Activated T-helper 2 cell treated with anti-CD3 and anti-CD28 coated beads, Interferon-gamma antibody, Interleukin-2, Interleukin-4, amounts not matched to agents 10 μg/mL and 5 μg/mL and 100 μg/mL, durations not matched to agents 14 hours and 24 hours and 36 hours (primary cell): Measurements from ENCODE around the gene IGBP1. TPM values are rescaled to one million over a fixed set of nuclear protein-coding genes. Genes with fewer than 3 reads are reported as not detected.
"Not testable (repeated sequence)": the region's sequence is repeated elsewhere in the genome, so short reads cannot be mapped to it uniquely, and the experiment has no call there.

ENCODE experiments used
- DNase-seq: peaks from one replicate; pipeline ENCODE4 v3.0.0; 2021; ENCODE audit warnings: low spot score
- H3K27ac Mint-ChIP-seq: one replicate; pipeline ENCODE4 v1.8.0; 2021; ENCODE audit warnings: mixed read lengths
- H3K27me3 Mint-ChIP-seq: one replicate; pipeline ENCODE4 v1.8.0; 2021; ENCODE audit warnings: low read depth, mixed read lengths
- H3K36me3 Mint-ChIP-seq: one replicate; pipeline ENCODE4 v1.8.0; 2021; ENCODE audit warnings: low read depth, mixed read lengths
- H3K4me1 Mint-ChIP-seq: one replicate; pipeline ENCODE4 v1.8.0; 2021; ENCODE audit warnings: low read depth, mixed read lengths
- H3K4me3 Mint-ChIP-seq: one replicate; pipeline ENCODE4 v1.8.0; 2021; ENCODE audit warnings: low read depth, mild to moderate bottlenecking, moderate library complexity, mixed read lengths
- H3K9me3 Mint-ChIP-seq: one replicate; pipeline ENCODE4 v1.8.0; 2021; ENCODE audit warnings: mixed read lengths
- intact Hi-C: fragments of 100-400 bp; cut with micrococcal nuclease; formaldehyde crosslinking; loops from one replicate; pipeline ENCODE4 v1.15.1; 2023
- total RNA-seq: library from RNA; stranded (reverse); gene quantifications from 2 replicates; pipeline ENCODE4 v1.2.3, GENCODE V29; 2022

IGBP1 gene
- total RNA-seq, result 33.0 and 33.6 TPM in 2 replicates

GRCh38 chrX:70133303-70134115, at the start of gene IGBP1:
Gene IGBP1 (plus strand): TSS chrX:70133447. CDS start chrX:70133948, 501 bp downstream.
- peak; percentile 76 for DNase-seq
- Mint-ChIP-seq H3K27ac (peak within 1 kb of the TSS; percentile 91), H3K27me3 (no peaks in the 10 kb centered on the region), H3K4me1 (peaks cover 20% of the 10 kb centered on the region), H3K9me3 (no peaks in the 10 kb centered on the region), H3K36me3 (peaks cover 21% of the 10 kb centered on the region), H3K4me3 (peak within 1 kb of the TSS; percentile 98)
- intact Hi-C loops, result loop anchor here (1.0 kb wide), 1 partner anchor 157 kb away; the partner anchor contains the start of gene KIF4A

- Mint-ChIP-seq H3K4me1 (no peaks in the 10 kb centered on the region), H3K36me3 (no peaks in the 10 kb centered on the region), H3K9me3 (no peaks in the 10 kb centered on the region), H3K27ac (no peak overlapping the region), H3K4me3 (no peak overlapping the region), H3K27me3 (no peaks in the 10 kb centered on the region)
- intact Hi-C loops, result no loop called here
- DNase-seq, result no peak
These were observed 48.5 kb upstream of the IGBP1 start for GRCh38 chrX:70084592-70085240.

GRCh38 chrX:70087857-70088630, 45.2 kb upstream of the IGBP1 start:
- H3K9me3 Mint-ChIP-seq, result no peaks in the 10 kb centered on the region
- no peak overlapping the region for H3K27ac Mint-ChIP-seq
- intact Hi-C loops, result no loop called here
- H3K4me1 Mint-ChIP-seq, result no peaks in the 10 kb centered on the region
- no peaks in the 10 kb centered on the region for H3K27me3 Mint-ChIP-seq
- no peaks in the 10 kb centered on the region for H3K36me3 Mint-ChIP-seq
- DNase-seq, result no peak
- H3K4me3 Mint-ChIP-seq, result no peak overlapping the region

GRCh38 chrX:70088751-70089150, 44.5 kb upstream of the IGBP1 start:
- H3K4me1 Mint-ChIP-seq, result no peaks in the 10 kb centered on the region
- H3K27me3 Mint-ChIP-seq, result no peaks in the 10 kb centered on the region
- H3K36me3 Mint-ChIP-seq, result no peaks in the 10 kb centered on the region
- DNase-seq, result no peak
- intact Hi-C loops, result no loop called here
- H3K27ac Mint-ChIP-seq, result no peak overlapping the region
- H3K9me3 Mint-ChIP-seq, result no peaks in the 10 kb centered on the region
- H3K4me3 Mint-ChIP-seq, result no peak overlapping the region

- Mint-ChIP-seq H3K36me3 (no peaks in the 10 kb centered on the region), H3K4me1 (no peaks in the 10 kb centered on the region), H3K27me3 (no peaks in the 10 kb centered on the region), H3K27ac (no peak overlapping the region), H3K9me3 (no peaks in the 10 kb centered on the region), H3K4me3 (no peak overlapping the region)
- intact Hi-C loops, result no loop called here
- no peak for DNase-seq
These were observed 43.5 kb upstream of the IGBP1 start for GRCh38 chrX:70089604-70090297.

GRCh38 chrX:70092247-70092646, 41.0 kb upstream of the IGBP1 start:
- no peaks in the 10 kb centered on the region for H3K4me1 Mint-ChIP-seq
- DNase-seq, result no peak
- no peaks in the 10 kb centered on the region for H3K27me3 Mint-ChIP-seq
- intact Hi-C loops, result no loop called here
- no peaks in the 10 kb centered on the region for H3K36me3 Mint-ChIP-seq
- H3K9me3 Mint-ChIP-seq, result no peaks in the 10 kb centered on the region
- no peak overlapping the region for H3K27ac Mint-ChIP-seq
- no peak overlapping the region for H3K4me3 Mint-ChIP-seq

- Mint-ChIP-seq H3K36me3 (no peaks in the 10 kb centered on the region), H3K9me3 (no peaks in the 10 kb centered on the region), H3K4me3 (no peak overlapping the region), H3K27ac (no peak overlapping the region), H3K4me1 (no peaks in the 10 kb centered on the region), H3K27me3 (peaks cover 3% of the 10 kb centered on the region)
- intact Hi-C loops, result loop anchor here (5.0 kb wide), 3 partner anchors 64 to 604 kb away; no protein-coding TSS in a partner anchor
- DNase-seq, result no peak
These were observed 37.2 kb upstream of the IGBP1 start for GRCh38 chrX:70096052-70096451.

GRCh38 chrX:70105229-70105628, 28.0 kb upstream of the IGBP1 start:
- H3K4me3 Mint-ChIP-seq, result no peak overlapping the region
- H3K9me3 Mint-ChIP-seq, result no peaks in the 10 kb centered on the region
- no peak overlapping the region for H3K27ac Mint-ChIP-seq
- DNase-seq, result no peak
- H3K4me1 Mint-ChIP-seq, result no peaks in the 10 kb centered on the region
- H3K36me3 Mint-ChIP-seq, result no peaks in the 10 kb centered on the region
- H3K27me3 Mint-ChIP-seq, result peaks cover 2% of the 10 kb centered on the region
- intact Hi-C loops, result no loop called here

- H3K4me1 Mint-ChIP-seq, H3K27ac Mint-ChIP-seq, intact Hi-C loops, DNase-seq, H3K4me3 Mint-ChIP-seq, H3K36me3 Mint-ChIP-seq, H3K27me3 Mint-ChIP-seq: not testable (repeated sequence)
- H3K9me3 Mint-ChIP-seq, result peaks cover 12% of the 10 kb centered on the region
These were observed 21.7 kb upstream of the IGBP1 start for GRCh38 chrX:70111436-70112026.

GRCh38 chrX:70117738-70118137, 15.5 kb upstream of the IGBP1 start:
- DNase-seq, result no peak
- Mint-ChIP-seq H3K4me3 (no peak overlapping the region), H3K27ac (no peak overlapping the region), H3K4me1 (no peaks in the 10 kb centered on the region), H3K9me3 (peaks cover 8% of the 10 kb centered on the region), H3K27me3 (no peaks in the 10 kb centered on the region), H3K36me3 (no peaks in the 10 kb centered on the region)
- intact Hi-C loops, result no loop called here

GRCh38 chrX:70123014-70123413, 10.2 kb upstream of the IGBP1 start:
- H3K9me3 Mint-ChIP-seq, H3K36me3 Mint-ChIP-seq, H3K27ac Mint-ChIP-seq, intact Hi-C loops, H3K4me1 Mint-ChIP-seq, H3K27me3 Mint-ChIP-seq, DNase-seq, H3K4me3 Mint-ChIP-seq: not testable (repeated sequence)

- H3K4me3 Mint-ChIP-seq, result no peak overlapping the region
- H3K36me3 Mint-ChIP-seq, result no peaks in the 10 kb centered on the region
- no peaks in the 10 kb centered on the region for H3K27me3 Mint-ChIP-seq
- H3K9me3 Mint-ChIP-seq, result no peaks in the 10 kb centered on the region
- intact Hi-C loops, result no loop called here
- H3K27ac Mint-ChIP-seq, result no peak overlapping the region
- DNase-seq, result no peak
- H3K4me1 Mint-ChIP-seq, result no peaks in the 10 kb centered on the region
These were observed 8.6 kb upstream of the IGBP1 start for GRCh38 chrX:70124678-70125077.
